ENCODE data around the gene IDH3A.

The IDH3A gene

DNA sequence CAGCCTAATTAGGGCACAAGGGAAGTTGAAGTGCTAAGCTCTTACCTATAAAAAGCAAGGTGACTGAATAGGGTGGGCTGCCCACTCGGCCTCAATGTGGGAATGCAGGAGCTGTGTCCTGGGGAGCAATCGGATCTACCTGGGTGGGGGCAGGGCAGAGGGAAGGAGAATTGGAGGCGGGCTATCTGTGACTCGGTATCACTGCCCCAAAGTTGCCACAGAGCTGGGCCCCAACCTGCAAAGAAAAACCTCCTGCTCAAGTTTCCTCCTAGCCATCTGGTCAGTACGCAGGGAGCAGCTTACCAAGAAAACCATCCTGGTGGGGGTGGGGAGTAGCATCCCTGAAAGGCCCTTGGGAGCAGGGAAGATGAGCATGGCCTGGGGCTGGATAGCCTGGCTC, 28.6 kb upstream of the IDH3A start:
- Histone ChIP-seq H3K9ac (ENCODE audit: low read depth, low read length, poor library complexity) (no peak overlapping the region), H3K4me1 (ENCODE audit: control insufficient read depth in 2 of 2, insufficient read depth in 1 of 2, low read depth in 1 of 2, low read length in 2 of 2) (peaks cover 4 to 10% of the 10 kb centered on the region in 2 donors), H4K91ac (ENCODE audit: low read depth, low read length, poor library complexity) (no peak overlapping the region), H3K9me3 (replicated peaks in 1 of 2; ENCODE audit: control insufficient read depth in 2 of 2, insufficient read depth in 1 of 2, low read depth in 1 of 2, low read length in 2 of 2) (no peaks in the 10 kb centered on the region), H2BK12ac (ENCODE audit: low read length) (no peak overlapping the region), H2BK15ac (ENCODE audit: low read length) (no peak overlapping the region), H4K8ac (ENCODE audit: low read depth, low read length) (no peak overlapping the region), H2BK120ac (ENCODE audit: low read depth, low read length) (no peak overlapping the region), H3K27me3 (ENCODE audit: control insufficient read depth in 3 of 3, insufficient read depth in 3 of 3, low read depth in 1 of 3, low read length in 3 of 3) (no peaks in the 10 kb centered on the region), H3K4me2 (ENCODE audit: insufficient read depth, low read length, poor library complexity, severe bottlenecking) (no peak overlapping the region), H3K36me3 (replicated peaks in 1 of 2; ENCODE audit: control insufficient read depth in 2 of 2, insufficient read depth in 2 of 2, low read length in 2 of 2) (peaks cover 0 to 1% of the 10 kb centered on the region in 2 donors), H2BK5ac (ENCODE audit: low read length) (no peak overlapping the region), H3K14ac (ENCODE audit: low read length) (no peak overlapping the region), H2AK5ac (ENCODE audit: low read depth, low read length) (no peak overlapping the region), H3K18ac (ENCODE audit: low read length) (no peak overlapping the region), H3K27ac (replicated peaks; ENCODE audit: low read length) (no peak overlapping the region), H3K23ac (ENCODE audit: low read depth, low read length, poor library complexity) (no peak overlapping the region), H2AFZ (ENCODE audit: low read length) (no peak overlapping the region), H3K4me3 (ENCODE audit: low read length in 2 of 2) (no peak overlapping the region), H3K4ac (ENCODE audit: low read length) (no peak overlapping the region), H3K79me1 (ENCODE audit: low read depth, low read length) (peaks cover 2% of the 10 kb centered on the region)
- no CpG with 5 or more reads among the region's 5 CpGs for WGBS, 2 donors (ENCODE audit: extremely low coverage in 2 of 2, insufficient read length in 2 of 2, insufficient replicate concordance in 1 of 2)
- DNase-seq (ENCODE audit: low spot score) = no peak

DNA sequence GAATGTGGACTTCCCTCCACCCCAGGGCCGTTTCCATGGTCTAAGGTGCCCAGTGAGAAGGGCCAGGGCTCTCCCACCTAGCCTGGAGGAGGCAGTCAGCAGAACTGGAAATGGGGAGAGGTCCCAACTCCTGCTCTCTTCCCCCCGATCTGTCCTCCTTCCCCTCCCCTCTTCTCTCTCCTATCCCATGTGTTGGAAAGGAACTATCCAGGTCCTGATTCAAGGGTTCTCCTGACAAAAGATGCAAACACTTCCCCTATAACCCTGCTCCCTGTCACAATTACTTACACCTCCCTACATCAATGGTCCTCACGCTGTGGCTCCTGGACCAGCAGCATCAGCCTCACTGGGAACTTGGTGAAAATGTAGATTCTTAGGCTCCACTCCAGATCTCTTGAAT, 23.9 kb upstream of the IDH3A start:
- Histone ChIP-seq H2BK120ac (ENCODE audit: low read depth, low read length) (no peak overlapping the region), H3K23ac (ENCODE audit: low read depth, low read length, poor library complexity) (no peak overlapping the region), H3K4me2 (ENCODE audit: insufficient read depth, low read length, poor library complexity, severe bottlenecking) (no peak overlapping the region), H2AK5ac (ENCODE audit: low read depth, low read length) (no peak overlapping the region), H3K4me3 (ENCODE audit: low read length in 2 of 2) (no peak overlapping the region), H4K91ac (ENCODE audit: low read depth, low read length, poor library complexity) (no peak overlapping the region), H3K4me1 (ENCODE audit: control insufficient read depth in 2 of 2, insufficient read depth in 1 of 2, low read depth in 1 of 2, low read length in 2 of 2) (peaks cover 0 to 17% of the 10 kb centered on the region in 2 donors), H4K8ac (ENCODE audit: low read depth, low read length) (no peak overlapping the region), H3K36me3 (replicated peaks in 1 of 2; ENCODE audit: control insufficient read depth in 2 of 2, insufficient read depth in 2 of 2, low read length in 2 of 2) (peaks cover 0 to 1% of the 10 kb centered on the region in 2 donors), H2AFZ (ENCODE audit: low read length) (no peak overlapping the region), H3K9ac (ENCODE audit: low read depth, low read length, poor library complexity) (no peak overlapping the region), H2BK12ac (ENCODE audit: low read length) (no peak overlapping the region), H3K9me3 (replicated peaks in 1 of 2; ENCODE audit: control insufficient read depth in 2 of 2, insufficient read depth in 1 of 2, low read depth in 1 of 2, low read length in 2 of 2) (no peaks in the 10 kb centered on the region), H2BK15ac (ENCODE audit: low read length) (no peak overlapping the region), H3K27ac (replicated peaks; ENCODE audit: low read length) (no peak overlapping the region), H3K18ac (ENCODE audit: low read length) (no peak overlapping the region), H3K79me1 (ENCODE audit: low read depth, low read length) (peaks cover 2% of the 10 kb centered on the region), H3K4ac (ENCODE audit: low read length) (no peak overlapping the region), H2BK5ac (ENCODE audit: low read length) (no peak overlapping the region), H3K14ac (ENCODE audit: low read length) (no peak overlapping the region), H3K27me3 (ENCODE audit: control insufficient read depth in 3 of 3, insufficient read depth in 3 of 3, low read depth in 1 of 3, low read length in 3 of 3) (no peaks in the 10 kb centered on the region)
- WGBS, 2 donors (ENCODE audit: extremely low coverage in 2 of 2, insufficient read length in 2 of 2, insufficient replicate concordance in 1 of 2) = no CpG with 5 or more reads among the region's 3 CpGs
- no peak for DNase-seq (ENCODE audit: low spot score)

DNA sequence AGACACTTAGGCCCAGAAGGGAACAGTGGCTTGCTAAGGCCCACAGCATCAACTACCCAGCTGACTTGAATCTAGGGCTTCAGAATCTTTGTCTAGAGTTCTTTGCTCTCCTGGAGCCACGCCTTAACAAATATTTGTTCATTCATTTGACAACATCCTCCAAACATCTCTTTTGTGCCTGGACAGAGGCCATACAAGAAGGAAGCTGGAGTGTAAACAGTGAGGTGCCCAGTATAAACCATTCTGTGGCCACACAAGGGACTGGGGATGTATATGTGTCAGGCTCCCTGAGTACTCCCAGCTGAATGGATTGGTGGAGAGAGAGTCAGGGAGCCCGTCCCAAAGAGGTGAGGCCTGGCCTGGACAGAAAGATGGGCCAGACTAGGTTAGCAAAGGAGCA, 21.3 kb upstream of the IDH3A start:
- H3K79me1 ChIP-seq (ENCODE audit: low read depth, low read length) = peaks cover 2% of the 10 kb centered on the region
- H3K14ac ChIP-seq (ENCODE audit: low read length) = no peak overlapping the region
- no peak for DNase-seq (ENCODE audit: low spot score)
- H3K4ac ChIP-seq (ENCODE audit: low read length) = no peak overlapping the region
- no peaks in the 10 kb centered on the region for H3K27me3 ChIP-seq (ENCODE audit: control insufficient read depth in 3 of 3, insufficient read depth in 3 of 3, low read depth in 1 of 3, low read length in 3 of 3)
- WGBS, 2 donors (ENCODE audit: extremely low coverage in 2 of 2, insufficient read length in 2 of 2, insufficient replicate concordance in 1 of 2) = no CpG with 5 or more reads among the region's 2 CpGs
- H3K9me3 ChIP-seq (replicated peaks in 1 of 2; ENCODE audit: control insufficient read depth in 2 of 2, insufficient read depth in 1 of 2, low read depth in 1 of 2, low read length in 2 of 2) = no peaks in the 10 kb centered on the region
- H4K8ac ChIP-seq (ENCODE audit: low read depth, low read length) = no peak overlapping the region
- H2AK5ac ChIP-seq (ENCODE audit: low read depth, low read length) = no peak overlapping the region
- H2BK12ac ChIP-seq (ENCODE audit: low read length) = no peak overlapping the region
- no peak overlapping the region for H2AFZ ChIP-seq (ENCODE audit: low read length)
- H4K91ac ChIP-seq (ENCODE audit: low read depth, low read length, poor library complexity) = no peak overlapping the region
- H2BK5ac ChIP-seq (ENCODE audit: low read length) = no peak overlapping the region
- H2BK15ac ChIP-seq (ENCODE audit: low read length) = no peak overlapping the region
- no peak overlapping the region for H3K18ac ChIP-seq (ENCODE audit: low read length)
- no peak overlapping the region for H2BK120ac ChIP-seq (ENCODE audit: low read depth, low read length)
- no peak overlapping the region for H3K9ac ChIP-seq (ENCODE audit: low read depth, low read length, poor library complexity)
- no peak overlapping the region for H3K23ac ChIP-seq (ENCODE audit: low read depth, low read length, poor library complexity)
- H3K4me1 ChIP-seq (ENCODE audit: control insufficient read depth in 2 of 2, insufficient read depth in 1 of 2, low read depth in 1 of 2, low read length in 2 of 2) = peaks cover 5 to 13% of the 10 kb centered on the region in 2 donors
- H3K36me3 ChIP-seq (replicated peaks in 1 of 2; ENCODE audit: control insufficient read depth in 2 of 2, insufficient read depth in 2 of 2, low read length in 2 of 2) = peaks cover 0 to 1% of the 10 kb centered on the region in 2 donors
- H3K4me2 ChIP-seq (ENCODE audit: insufficient read depth, low read length, poor library complexity, severe bottlenecking) = no peak overlapping the region
- H3K27ac ChIP-seq (replicated peaks; ENCODE audit: low read length) = no peak overlapping the region
- H3K4me3 ChIP-seq (ENCODE audit: low read length in 2 of 2) = no peak overlapping the region

DNA sequence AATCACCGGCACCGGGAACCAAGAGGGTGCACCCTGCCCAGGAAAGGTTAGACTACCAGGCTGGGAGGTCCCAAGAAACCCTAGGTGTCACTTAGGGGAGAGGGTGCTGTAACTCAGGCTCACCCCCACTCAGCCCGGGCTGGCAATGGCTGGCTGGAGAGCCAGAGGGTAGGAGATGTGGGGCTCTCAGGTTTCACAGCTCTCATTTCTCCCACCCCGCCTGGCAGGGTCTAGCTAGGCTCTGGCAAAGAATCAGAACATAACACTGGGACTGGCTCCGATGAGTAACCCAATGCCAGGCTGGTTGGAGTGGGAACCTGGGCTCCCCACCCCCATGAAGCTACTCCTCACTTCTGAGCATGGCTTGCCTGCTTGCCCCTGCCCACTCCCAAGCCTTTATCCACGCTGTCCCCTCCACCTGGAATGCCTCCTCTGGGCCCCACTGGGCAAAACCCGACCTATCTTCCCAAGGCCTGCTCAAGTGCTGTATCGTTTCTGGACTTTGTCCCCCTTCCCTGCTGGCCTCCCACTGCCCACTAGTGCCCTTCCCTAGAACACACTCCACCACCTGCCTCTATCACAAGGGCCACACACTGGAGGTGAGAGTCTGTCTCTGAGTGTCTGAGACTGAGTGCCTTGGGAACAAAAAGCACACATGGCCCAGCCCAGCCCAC, 19.9 kb upstream of the IDH3A start:
- H3K27ac ChIP-seq (replicated peaks; ENCODE audit: low read length) = no peak overlapping the region
- DNase-seq (ENCODE audit: low spot score) = no peak
- H2BK120ac ChIP-seq (ENCODE audit: low read depth, low read length) = no peak overlapping the region

More for the DNA sequence above, 19.9 kb upstream of the IDH3A start:
- peak overlapping the region; percentile 33 for H2AK5ac ChIP-seq (ENCODE audit: low read depth, low read length)
- H4K8ac ChIP-seq (ENCODE audit: low read depth, low read length) = no peak overlapping the region
- no peak overlapping the region for H3K9ac ChIP-seq (ENCODE audit: low read depth, low read length, poor library complexity)
- H3K18ac ChIP-seq (ENCODE audit: low read length) = no peak overlapping the region
- no peak overlapping the region for H2BK12ac ChIP-seq (ENCODE audit: low read length)
- H3K23ac ChIP-seq (ENCODE audit: low read depth, low read length, poor library complexity) = peak overlapping the region; percentile 34
- H3K27me3 ChIP-seq (ENCODE audit: control insufficient read depth in 3 of 3, insufficient read depth in 3 of 3, low read depth in 1 of 3, low read length in 3 of 3) = no peaks in the 10 kb centered on the region
- no peak overlapping the region for H4K91ac ChIP-seq (ENCODE audit: low read depth, low read length, poor library complexity)
- H2BK15ac ChIP-seq (ENCODE audit: low read length) = peak overlapping the region; percentile 60
- no peak overlapping the region for H3K4me2 ChIP-seq (ENCODE audit: insufficient read depth, low read length, poor library complexity, severe bottlenecking)
- peaks cover 5 to 13% of the 10 kb centered on the region in 2 donors for H3K4me1 ChIP-seq (ENCODE audit: control insufficient read depth in 2 of 2, insufficient read depth in 1 of 2, low read depth in 1 of 2, low read length in 2 of 2)
- H3K36me3 ChIP-seq (replicated peaks in 1 of 2; ENCODE audit: control insufficient read depth in 2 of 2, insufficient read depth in 2 of 2, low read length in 2 of 2) = no peaks in the 10 kb centered on the region
- H3K9me3 ChIP-seq (replicated peaks in 1 of 2; ENCODE audit: control insufficient read depth in 2 of 2, insufficient read depth in 1 of 2, low read depth in 1 of 2, low read length in 2 of 2) = no peaks in the 10 kb centered on the region
- no peaks in the 10 kb centered on the region for H3K79me1 ChIP-seq (ENCODE audit: low read depth, low read length)
- no CpG with 5 or more reads among the region's 8 CpGs for WGBS, 2 donors (ENCODE audit: extremely low coverage in 2 of 2, insufficient read length in 2 of 2, insufficient replicate concordance in 1 of 2)
- H3K14ac ChIP-seq (ENCODE audit: low read length) = no peak overlapping the region
- no peak overlapping the region for H2AFZ ChIP-seq (ENCODE audit: low read length)
- H3K4me3 ChIP-seq (ENCODE audit: low read length in 2 of 2) = no peak overlapping the region
- H3K4ac ChIP-seq (ENCODE audit: low read length) = no peak overlapping the region
- H2BK5ac ChIP-seq (ENCODE audit: low read length) = no peak overlapping the region

All from neuronal stem cell (in vitro differentiated cells).